Endothelial cell (in vitro differentiated cells): Measurements from ENCODE around the gene ZFAND2B. TPM values are rescaled to one million over a fixed set of nuclear protein-coding genes. Genes with fewer than 3 reads are reported as not detected.

Source experiments
- DNase-seq: peaks from one replicate; pipeline ENCODE4 v3.0.0; 2021; ENCODE audit warnings: low spot score
- H3K27ac Mint-ChIP-seq: one replicate; pipeline ENCODE4 v1.8.0; 2021; ENCODE audit warnings: mixed read lengths, inconsistent platforms; ENCODE audit not compliant: unreplicated experiment
- H3K27me3 Mint-ChIP-seq: one replicate; pipeline ENCODE4 v1.8.0; 2021; ENCODE audit warnings: mild to moderate bottlenecking, moderate library complexity, mixed read lengths, inconsistent platforms; ENCODE audit not compliant: unreplicated experiment
- H3K36me3 Mint-ChIP-seq: one replicate; pipeline ENCODE4 v1.8.0; 2021; ENCODE audit warnings: mild to moderate bottlenecking, low read depth, mixed read lengths, inconsistent platforms; ENCODE audit not compliant: unreplicated experiment
- H3K4me1 Mint-ChIP-seq: one replicate; pipeline ENCODE4 v1.8.0; 2021; ENCODE audit warnings: mild to moderate bottlenecking, mixed read lengths, inconsistent platforms; ENCODE audit not compliant: unreplicated experiment
- H3K4me3 Mint-ChIP-seq: one replicate; pipeline ENCODE4 v1.8.0; 2021; ENCODE audit warnings: mild to moderate bottlenecking, mixed read lengths, inconsistent platforms; ENCODE audit not compliant: unreplicated experiment
- H3K9me3 Mint-ChIP-seq: one replicate; pipeline ENCODE4 v1.8.0; 2021; ENCODE audit warnings: mixed read lengths, inconsistent platforms; ENCODE audit not compliant: unreplicated experiment
- CTCF ChIP-seq: fragments of 200-600 bp; sonication (generic); IDR thresholded peaks from one replicate; pipeline ENCODE4 v1.5.0; 2021; ENCODE audit warnings: antibody characterized with exemption; ENCODE audit not compliant: unreplicated experiment
- total RNA-seq: library from RNA; stranded (reverse); fragmentation: NEBNext Ultra II Directional; extraction: Animal tissue kit (Norgen Biotek cat#: 25700); gene quantifications from one replicate; pipeline ENCODE4 v1.2.1, GENCODE V29; 2021; ENCODE audit not compliant: unreplicated experiment

ZFAND2B gene
- total RNA-seq, 1 donor from 2014 or later, result 39.7 TPM

- Mint-ChIP-seq H3K27ac (no peak overlapping the region), H3K9me3 (no peaks in the 10 kb centered on the region), H3K4me1 (peaks cover 27% of the 10 kb centered on the region), H3K4me3 (no peak overlapping the region), H3K27me3 (peaks cover 20% of the 10 kb centered on the region), H3K36me3 (peaks cover 18% of the 10 kb centered on the region)
- TF ChIP-seq CTCF, result no peak
- no peak for DNase-seq
Measured at GRCh38 chr2:219250049-219250781, 43.6 kb downstream of the ZFAND2B start.

- no peak overlapping the region for H3K27ac Mint-ChIP-seq
- no peak for DNase-seq
- H3K36me3 Mint-ChIP-seq, result peaks cover 18% of the 10 kb centered on the region
- H3K27me3 Mint-ChIP-seq, result peaks cover 17% of the 10 kb centered on the region
- no peaks in the 10 kb centered on the region for H3K9me3 Mint-ChIP-seq
- no peak for TF ChIP-seq CTCF
- H3K4me3 Mint-ChIP-seq, result peak overlapping the region; percentile 37
- peaks cover 22% of the 10 kb centered on the region for H3K4me1 Mint-ChIP-seq
Measured at GRCh38 chr2:219251656-219252055, 45.1 kb downstream of the ZFAND2B start.

- no peak overlapping the region for H3K27ac Mint-ChIP-seq
- peaks cover 18% of the 10 kb centered on the region for H3K4me1 Mint-ChIP-seq
- TF ChIP-seq CTCF, result no peak
- H3K27me3 Mint-ChIP-seq, result peaks cover 14% of the 10 kb centered on the region
- no peak for DNase-seq
- no peaks in the 10 kb centered on the region for H3K9me3 Mint-ChIP-seq
- peak overlapping the region; percentile 62 for H3K4me3 Mint-ChIP-seq
- peaks cover 18% of the 10 kb centered on the region for H3K36me3 Mint-ChIP-seq
Measured at GRCh38 chr2:219252084-219252483, 45.5 kb downstream of the ZFAND2B start.

- Mint-ChIP-seq H3K36me3 (peaks cover 18% of the 10 kb centered on the region), H3K9me3 (no peaks in the 10 kb centered on the region), H3K27me3 (peaks cover 15% of the 10 kb centered on the region), H3K27ac (peak overlapping the region; percentile 30), H3K4me1 (peaks cover 18% of the 10 kb centered on the region), H3K4me3 (peak overlapping the region; percentile 62)
- no peak for TF ChIP-seq CTCF
- DNase-seq, result no peak
Measured at GRCh38 chr2:219252570-219252899, 46.0 kb downstream of the ZFAND2B start.

- H3K27ac Mint-ChIP-seq, result peak within 1 kb of the TSS; percentile 30
- H3K9me3 Mint-ChIP-seq, result no peaks in the 10 kb centered on the region
- peaks cover 15% of the 10 kb centered on the region for H3K27me3 Mint-ChIP-seq
- peaks cover 18% of the 10 kb centered on the region for H3K36me3 Mint-ChIP-seq
- peak; percentile 31 for DNase-seq
- peaks cover 18% of the 10 kb centered on the region for H3K4me1 Mint-ChIP-seq
- TF ChIP-seq CTCF, result no peak
- H3K4me3 Mint-ChIP-seq, result peak within 1 kb of the TSS; percentile 76
Measured at GRCh38 chr2:219252900-219253752, 46.5 kb downstream of the ZFAND2B start, which contains the start of gene TUBA4B. TUBA4B (plus strand) TSS chr2:219253243; CDS start chr2:219253408, 165 bp downstream.
